Fibroblast of lung (primary cell): ENCODE data around the gene LNX2. TPM values are rescaled to one million over a fixed set of nuclear protein-coding genes. Genes with fewer than 3 reads are reported as not detected.

ENCODE experiments used
- DNase-seq, 2 donors: peaks; one replicate each; pipeline versions ENCODE4 v3.0.0 to v3.0.0-alpha.2; 2010; ENCODE audit warnings: low read depth in 2 of 2
- H2AFZ ChIP-seq: 2 replicates; pipeline ENCODE4 v1.5.1; 2012; ENCODE audit warnings: low read length, control low read depth, inconsistent platforms
- H3K27ac ChIP-seq: 2 replicates; pipeline ENCODE4 v1.5.1; 2011; ENCODE audit warnings: low read length, control low read depth; ENCODE audit not compliant: insufficient read depth
- H3K27me3 ChIP-seq: 2 replicates; pipeline ENCODE4 v1.5.1; 2011; ENCODE audit warnings: mild to moderate bottlenecking, low read length; ENCODE audit not compliant: control insufficient read depth, insufficient read depth
- H3K36me3 ChIP-seq: 2 replicates; pipeline ENCODE4 v1.5.1; 2011; ENCODE audit warnings: low read length; ENCODE audit not compliant: control insufficient read depth, insufficient read depth
- H3K4me1 ChIP-seq: 2 replicates; pipeline ENCODE4 v1.5.1; 2011; ENCODE audit warnings: low read length; ENCODE audit not compliant: control insufficient read depth, insufficient read depth; ENCODE audit errors: extremely low read depth
- H3K4me2 ChIP-seq: 2 replicates; pipeline ENCODE4 v1.5.1; 2011; ENCODE audit warnings: low read length, control low read depth; ENCODE audit not compliant: insufficient read depth; ENCODE audit errors: extremely low read depth
- H3K4me3 ChIP-seq, 4 experiments: fragments of 200-600 bp in 1 of 4; sonication (generic) in 1 of 4; replicated peaks in 1 of 4; 2 replicates each; pipeline ENCODE4 v1.5.1; 2011 to 2016; ENCODE audit warnings: low read length in 4 of 4, low read depth in 3 of 4, mild to moderate bottlenecking in 3 of 4, control low read depth in 2 of 4, inconsistent platforms in 1 of 4, mixed read lengths in 1 of 4; ENCODE audit not compliant: insufficient read depth in 1 of 4; ENCODE audit errors: control extremely low read depth in 1 of 4
- H3K79me2 ChIP-seq: 2 replicates; pipeline ENCODE4 v1.5.1; 2012; ENCODE audit warnings: mild to moderate bottlenecking, low read length, inconsistent platforms; ENCODE audit not compliant: control insufficient read depth, insufficient read depth
- H3K9ac ChIP-seq: 2 replicates; pipeline ENCODE4 v1.5.1; 2011; ENCODE audit warnings: mild to moderate bottlenecking, low read length, control low read depth; ENCODE audit not compliant: insufficient read depth
- H3K9me3 ChIP-seq: 2 replicates; pipeline ENCODE4 v1.5.1; 2012; ENCODE audit warnings: low read depth, low read length; ENCODE audit not compliant: control insufficient read depth, insufficient read depth
- H4K20me1 ChIP-seq: 2 replicates; pipeline ENCODE4 v1.5.1; 2011; ENCODE audit warnings: low read length; ENCODE audit not compliant: control insufficient read depth, insufficient read depth; ENCODE audit errors: extremely low read depth
- CTCF ChIP-seq, 2 donors: IDR thresholded peaks in 1 of 2; conservative IDR thresholded peaks in 1 of 2; 1 replicate in 1 of 2; 2 replicates in 1 of 2; pipeline ENCODE4 v1.5.1; 2011 to 2012; ENCODE audit warnings: low read length in 2 of 2, control low read depth in 1 of 2, inconsistent platforms in 1 of 2, low read depth in 1 of 2, mild to moderate bottlenecking in 1 of 2
- EZH2 ChIP-seq: IDR thresholded peaks from 2 replicates; pipeline ENCODE4 v1.5.1; 2012; ENCODE audit warnings: low read length, control low read depth, mild to moderate bottlenecking; ENCODE audit errors: missing control alignments
- polyA plus RNA-seq, 2 donors: library from polyadenylated mRNA; depleted of rRNA in 1 of 2; stranded (reverse) in 1 of 2; unstranded in 1 of 2; fragments of >200 nt; gene quantifications; 2 replicates each; pipeline ENCODE4 v1.2.1, GENCODE V29; 2011 to 2012; ENCODE audit warnings: missing spikeins in 1 of 2
- total RNA-seq: library from RNA; depleted of rRNA; stranded (reverse); fragments of >200 nt; gene quantifications from 2 replicates; pipeline ENCODE4 v1.2.1, GENCODE V29; 2014

LNX2 gene
- total and polyA plus RNA-seq, 2 donors (not counting 1 experiment from before 2014, with no cell fraction given): 6.0 to 7.6 TPM

GRCh38 chr13:27665761-27666160 is 45.4 kb upstream of the LNX2 start:
- Histone ChIP-seq H3K9ac (no peak overlapping the region), H3K36me3 (no peaks in the 10 kb centered on the region), H3K9me3 (no peaks in the 10 kb centered on the region), H2AFZ (no peak overlapping the region), H3K4me2 (no peak overlapping the region), H4K20me1 (no peaks in the 10 kb centered on the region), H3K4me1 (no peaks in the 10 kb centered on the region), H3K4me3 (no peak overlapping the region), H3K27ac (no peak overlapping the region), H3K79me2 (no peaks in the 10 kb centered on the region), H3K27me3 (no peaks in the 10 kb centered on the region)
- no peak for DNase-seq
- TF ChIP-seq CTCF (conservative IDR thresholded peaks at IDR 0.05 in 1 of 2, IDR thresholded peaks at IDR 0.05 in 1 of 2; ENCODE audit: low read depth in 1 of 2, low read length in 2 of 2) (no peak), EZH2 (no peak)

GRCh38 chr13:27665333-27665732 is 45.0 kb upstream of the LNX2 start:
- Histone ChIP-seq H3K4me2 (no peak overlapping the region), H3K9ac (no peak overlapping the region), H4K20me1 (no peaks in the 10 kb centered on the region), H3K9me3 (no peaks in the 10 kb centered on the region), H3K27ac (no peak overlapping the region), H3K36me3 (no peaks in the 10 kb centered on the region), H2AFZ (no peak overlapping the region), H3K4me3 (no peak overlapping the region), H3K4me1 (no peaks in the 10 kb centered on the region), H3K79me2 (no peaks in the 10 kb centered on the region), H3K27me3 (no peaks in the 10 kb centered on the region)
- DNase-seq: peak in 1 of 2 donors; percentile 9
- TF ChIP-seq EZH2 (no peak), CTCF (conservative IDR thresholded peaks at IDR 0.05 in 1 of 2, IDR thresholded peaks at IDR 0.05 in 1 of 2; ENCODE audit: low read depth in 1 of 2, low read length in 2 of 2) (peak; percentile 18 to 25)

GRCh38 chr13:27663947-27664346 is 43.6 kb upstream of the LNX2 start:
- Histone ChIP-seq H4K20me1 (no peaks in the 10 kb centered on the region), H3K9ac (no peak overlapping the region), H3K27ac (no peak overlapping the region), H3K36me3 (no peaks in the 10 kb centered on the region), H3K27me3 (no peaks in the 10 kb centered on the region), H3K4me2 (no peak overlapping the region), H3K4me3 (no peak overlapping the region), H3K4me1 (peaks cover 3% of the 10 kb centered on the region), H2AFZ (no peak overlapping the region), H3K9me3 (no peaks in the 10 kb centered on the region), H3K79me2 (no peaks in the 10 kb centered on the region)
- DNase-seq: peak in 1 of 2 donors; percentile 13
- no peak for TF ChIP-seq CTCF (conservative IDR thresholded peaks at IDR 0.05 in 1 of 2, IDR thresholded peaks at IDR 0.05 in 1 of 2; ENCODE audit: low read depth in 1 of 2, low read length in 2 of 2)
- TF ChIP-seq EZH2: no peak
